WTC11 (cell line): Measurements from ENCODE around the gene MORC2. TPM values are rescaled to one million over a fixed set of nuclear protein-coding genes. Genes with fewer than 3 reads are reported as not detected.

ENCODE experiments used
- ATAC-seq: fragments of 200-7000 bp; cut with Tn5 transposase; 2 replicates; pipeline ENCODE4 v1.10.0; 2021; ENCODE audit warnings: mild to moderate bottlenecking, moderate library complexity
- CTCF ChIA-PET: fragments of 300-600 bp; sonication (Branson Sonifier 250); formaldehyde crosslinking; loops from one replicate; lab custom pipeline; 2021; ENCODE audit warnings: antibody characterized with exemption; lab: Charles Lee
- POLR2A ChIA-PET: fragments of 350-600 bp; sonication (Branson Sonifier 250); formaldehyde crosslinking; loops from one replicate; lab custom pipeline; 2021; ENCODE audit warnings: antibody characterized with exemption; lab: Charles Lee
- DNase-seq: peaks from one replicate; pipeline ENCODE4 v3.0.0; 2021; ENCODE audit warnings: low spot score
- H3K27ac Mint-ChIP-seq: 2 replicates; pipeline ENCODE4 v1.8.0; 2021; ENCODE audit warnings: mixed read lengths
- H3K27me3 Mint-ChIP-seq: 2 replicates; pipeline ENCODE4 v1.8.0; 2021; ENCODE audit warnings: low read depth, mild to moderate bottlenecking, moderate library complexity, mixed read lengths
- H3K36me3 Mint-ChIP-seq: 2 replicates; pipeline ENCODE4 v1.8.0; 2021; ENCODE audit warnings: mixed read lengths
- H3K4me1 Mint-ChIP-seq: 2 replicates; pipeline ENCODE4 v1.8.0; 2022; ENCODE audit warnings: mixed read lengths
- H3K4me3 Mint-ChIP-seq: 2 replicates; pipeline ENCODE4 v1.8.0; 2021; ENCODE audit warnings: mild to moderate bottlenecking, moderate library complexity, mixed read lengths
- H3K9me3 Mint-ChIP-seq: 2 replicates; pipeline ENCODE4 v1.8.0; 2021; ENCODE audit warnings: mixed read lengths
- CREB1 ChIP-seq: sonication (generic); formaldehyde crosslinking; IDR thresholded peaks from 2 replicates; pipeline ENCODE4 v1.8.0; 2023; ENCODE audit warnings: mild to moderate bottlenecking, missing genetic modification reagents
- CREM ChIP-seq: sonication (generic); formaldehyde crosslinking; IDR thresholded peaks from 2 replicates; pipeline ENCODE4 v1.8.1; 2022; ENCODE audit warnings: mild to moderate bottlenecking, missing genetic modification reagents, moderate library complexity
- EMX1 ChIP-seq: fragments of 250-450 bp; sonication (Bioruptor Pico); IDR thresholded peaks from 2 replicates; pipeline ENCODE4 v1.8.0; 2021; ENCODE audit warnings: mild to moderate bottlenecking
- ESRRA ChIP-seq: sonication (generic); formaldehyde crosslinking; IDR thresholded peaks from 2 replicates; pipeline ENCODE4 v1.8.1; 2022; ENCODE audit warnings: mild to moderate bottlenecking, missing genetic modification reagents, borderline replicate concordance
- FOXJ3 ChIP-seq: sonication (generic); formaldehyde crosslinking; IDR thresholded peaks from 2 replicates; pipeline ENCODE4 v1.9.0; 2021; ENCODE audit warnings: missing genetic modification reagents, mild to moderate bottlenecking, borderline replicate concordance
- FOXP1 ChIP-seq: sonication (generic); formaldehyde crosslinking; IDR thresholded peaks from 2 replicates; pipeline ENCODE4 v1.8.0; 2022; ENCODE audit warnings: missing genetic modification reagents, mild to moderate bottlenecking, moderate library complexity, borderline replicate concordance
- GABPB1 ChIP-seq: sonication (generic); formaldehyde crosslinking; IDR thresholded peaks from 2 replicates; pipeline ENCODE4 v1.8.1; 2023; ENCODE audit warnings: mild to moderate bottlenecking, missing genetic modification reagents
- HMGA2 ChIP-seq: fragments of 250-450 bp; sonication (Bioruptor Pico); IDR thresholded peaks from 2 replicates; pipeline ENCODE4 v1.4.0; 2021; ENCODE audit warnings: mild to moderate bottlenecking, moderate library complexity
- IRF2 ChIP-seq: sonication (generic); formaldehyde crosslinking; IDR thresholded peaks from 2 replicates; pipeline ENCODE4 v1.8.0; 2022; ENCODE audit warnings: low read depth, missing genetic modification reagents, borderline replicate concordance
- JUN ChIP-seq: sonication (generic); formaldehyde crosslinking; IDR thresholded peaks from 2 replicates; pipeline ENCODE4 v1.8.0; 2023; ENCODE audit warnings: mild to moderate bottlenecking, missing genetic modification reagents
- MXD4 ChIP-seq: fragments of 250-450 bp; sonication (Bioruptor Pico); IDR thresholded peaks from 2 replicates; pipeline ENCODE4 v1.8.0; 2021; ENCODE audit warnings: mild to moderate bottlenecking, moderate library complexity, borderline replicate concordance
- NR1H2 ChIP-seq: sonication (generic); formaldehyde crosslinking; IDR thresholded peaks from 2 replicates; pipeline ENCODE4 v1.9.0; 2021; ENCODE audit warnings: mild to moderate bottlenecking, moderate library complexity, missing genetic modification reagents
- SMAD3 ChIP-seq: sonication (generic); formaldehyde crosslinking; IDR thresholded peaks from 2 replicates; pipeline ENCODE4 v1.8.0; 2022; ENCODE audit warnings: missing genetic modification reagents, mild to moderate bottlenecking, borderline replicate concordance
- SP1 ChIP-seq: sonication (generic); formaldehyde crosslinking; conservative IDR thresholded peaks from 2 replicates; pipeline ENCODE4 v1.8.1; 2022; ENCODE audit warnings: missing genetic modification reagents
- ZNF232 ChIP-seq: sonication (generic); formaldehyde crosslinking; IDR thresholded peaks from 2 replicates; pipeline ENCODE4 v1.8.0; 2022; ENCODE audit warnings: mild to moderate bottlenecking, missing genetic modification reagents
- ZNF396 ChIP-seq: fragments of 250-450 bp; sonication (Bioruptor Pico); IDR thresholded peaks from 2 replicates; pipeline ENCODE4 v1.8.0; 2021; ENCODE audit warnings: mild to moderate bottlenecking, moderate library complexity, borderline replicate concordance
- ZNF671 ChIP-seq: fragments of 250-450 bp; sonication (Bioruptor Pico); IDR thresholded peaks from 2 replicates; pipeline ENCODE4 v1.8.0; 2021; ENCODE audit warnings: mild to moderate bottlenecking
- total RNA-seq: library from RNA; stranded (reverse); gene quantifications from 3 replicates; pipeline ENCODE4 v1.2.3, GENCODE V29; 2021
- TF ChIP-seq, protein P1 (sequence below): fragments of 250-450 bp; sonication (Bioruptor Pico); IDR thresholded peaks from 2 replicates; pipeline ENCODE4 v1.9.0; 2021; ENCODE audit warnings: moderate library complexity, mild to moderate bottlenecking, inconsistent platforms, borderline replicate concordance
- TF ChIP-seq, protein P2 (sequence below): sonication (generic); formaldehyde crosslinking; IDR thresholded peaks from 2 replicates; pipeline ENCODE4 v1.8.1; 2022; ENCODE audit warnings: mild to moderate bottlenecking, missing genetic modification reagents, moderate library complexity, borderline replicate concordance
- TF ChIP-seq, protein P3 (sequence below): sonication (generic); formaldehyde crosslinking; IDR thresholded peaks from 2 replicates; pipeline ENCODE4 v1.8.1; 2022; ENCODE audit warnings: mild to moderate bottlenecking, moderate library complexity, missing genetic modification reagents
- TF ChIP-seq, protein P4 (sequence below): sonication (generic); formaldehyde crosslinking; IDR thresholded peaks from 2 replicates; pipeline ENCODE4 v1.8.0; 2023; ENCODE audit warnings: missing genetic modification reagents

MORC2 gene
- total RNA-seq, 1 experiment from 2014 or later: 62.3 TPM

DNA sequence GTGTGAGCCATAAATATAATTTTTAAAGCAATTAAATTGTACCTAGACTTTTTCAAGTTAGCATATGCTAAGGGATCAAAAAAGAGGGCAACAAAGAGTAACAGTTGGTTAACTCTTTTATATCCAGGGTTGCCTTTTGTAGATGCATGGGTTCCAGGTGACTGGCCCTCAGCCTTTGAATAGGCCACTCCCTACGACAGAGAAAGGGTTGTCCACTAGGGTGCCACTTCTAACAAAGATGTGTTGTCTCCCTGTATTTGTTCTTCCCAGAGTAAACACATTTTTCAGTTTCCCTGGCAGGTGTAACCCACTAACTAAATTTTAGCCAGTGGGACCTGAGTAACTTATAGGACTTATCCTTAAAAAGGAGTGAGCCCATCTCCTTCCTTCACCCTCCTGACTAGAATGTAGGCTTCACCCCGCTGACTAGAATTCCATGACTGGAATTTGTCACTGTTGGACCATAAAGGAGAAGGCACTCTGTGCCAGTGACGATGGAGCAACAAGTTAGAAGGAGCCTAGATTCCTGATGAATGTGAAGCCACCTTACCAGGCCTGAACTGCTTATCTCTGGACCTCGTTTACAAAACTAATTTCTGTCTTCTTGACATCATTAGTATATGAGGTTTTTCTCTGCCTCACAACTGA, 17.1 kb upstream of the MORC2 start (continued):
- TF ChIP-seq IRF2 (CRISPR knock-in tag): no peak
- TF ChIP-seq, protein P1, sequence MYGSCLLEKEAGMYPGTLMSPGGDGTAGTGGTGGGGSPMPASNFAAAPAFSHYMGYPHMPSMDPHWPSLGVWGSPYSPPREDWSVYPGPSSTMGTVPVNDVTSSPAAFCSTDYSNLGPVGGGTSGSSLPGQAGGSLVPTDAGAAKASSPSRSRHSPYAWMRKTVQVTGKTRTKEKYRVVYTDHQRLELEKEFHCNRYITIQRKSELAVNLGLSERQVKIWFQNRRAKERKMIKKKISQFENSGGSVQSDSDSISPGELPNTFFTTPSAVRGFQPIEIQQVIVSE: no peak

DNA sequence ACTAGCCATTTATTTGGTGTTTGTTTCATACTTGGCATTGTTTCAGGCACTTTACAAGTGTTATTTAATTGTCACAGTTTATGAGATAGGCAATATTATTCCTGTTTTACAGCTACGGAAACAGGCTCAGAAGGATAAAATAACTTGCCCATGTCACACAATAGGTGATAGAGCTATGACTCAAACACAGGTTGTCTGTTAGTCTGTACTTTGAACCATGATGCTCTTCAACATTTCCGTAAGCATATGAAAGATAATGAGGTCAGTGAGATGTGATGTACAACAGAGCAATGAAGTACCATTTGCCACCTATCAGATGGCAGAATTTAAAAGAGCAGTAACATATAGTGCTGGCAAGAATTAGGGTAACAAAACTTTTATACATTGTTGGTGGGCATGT, 15.7 kb upstream of the MORC2 start:
- TF ChIP-seq CREM (CRISPR knock-in tag): no peak
- no peak for TF ChIP-seq JUN (CRISPR knock-in tag)
- no peak for TF ChIP-seq EMX1 (CRISPR knock-in tag)
- TF ChIP-seq FOXP1 (CRISPR knock-in tag): no peak
- TF ChIP-seq, protein P2, sequence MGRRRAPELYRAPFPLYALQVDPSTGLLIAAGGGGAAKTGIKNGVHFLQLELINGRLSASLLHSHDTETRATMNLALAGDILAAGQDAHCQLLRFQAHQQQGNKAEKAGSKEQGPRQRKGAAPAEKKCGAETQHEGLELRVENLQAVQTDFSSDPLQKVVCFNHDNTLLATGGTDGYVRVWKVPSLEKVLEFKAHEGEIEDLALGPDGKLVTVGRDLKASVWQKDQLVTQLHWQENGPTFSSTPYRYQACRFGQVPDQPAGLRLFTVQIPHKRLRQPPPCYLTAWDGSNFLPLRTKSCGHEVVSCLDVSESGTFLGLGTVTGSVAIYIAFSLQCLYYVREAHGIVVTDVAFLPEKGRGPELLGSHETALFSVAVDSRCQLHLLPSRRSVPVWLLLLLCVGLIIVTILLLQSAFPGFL (CRISPR knock-in tag): no peak
- TF ChIP-seq CREB1 (CRISPR knock-in tag): no peak
- TF ChIP-seq FOXJ3 (CRISPR knock-in tag): no peak
- no peak for TF ChIP-seq HMGA2 (CRISPR knock-in tag)
- TF ChIP-seq ESRRA (CRISPR knock-in tag): no peak
- TF ChIP-seq, all 79 proteins: peak for 0
- Mint-ChIP-seq H3K27ac (no peak overlapping the region), H3K27me3 (no peaks in the 10 kb centered on the region), H3K4me1 (peaks cover 8% of the 10 kb centered on the region), H3K9me3 (peaks cover 22% of the 10 kb centered on the region), H3K4me3 (no peak overlapping the region), H3K36me3 (peaks cover 14% of the 10 kb centered on the region)
- ChIA-PET POLR2A (interaction anchor here (0.7 kb wide), 1 partner anchor 45 kb away, joined by 4 read pairs; no protein-coding TSS in a partner anchor), CTCF (interaction anchor here (1.6 kb wide), 1 partner anchor 101 kb away, joined by 4 read pairs; no protein-coding TSS in a partner anchor)
- DNase-seq: no peak
- ATAC-seq: no peak

DNA sequence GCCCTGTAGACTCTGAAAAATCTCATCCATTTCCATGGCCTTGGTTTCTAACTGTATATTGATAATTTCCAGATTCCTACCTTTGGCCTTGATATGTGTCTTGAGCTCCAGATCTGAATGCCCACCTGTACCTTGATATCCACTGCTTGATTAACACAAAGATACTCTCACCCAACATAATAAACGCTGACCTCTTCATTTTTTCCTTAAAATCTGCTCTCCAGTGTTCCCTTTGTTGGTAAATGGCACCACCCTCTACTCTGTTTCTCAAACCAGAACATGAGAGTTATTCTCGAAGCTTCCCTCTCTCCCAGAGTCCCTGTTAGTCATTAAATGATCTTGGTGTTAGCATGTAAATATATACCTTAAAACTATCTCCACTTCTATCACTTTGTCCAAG, 13.9 kb upstream of the MORC2 start:
- no peak overlapping the region for H3K27ac Mint-ChIP-seq
- no peak overlapping the region for H3K4me3 Mint-ChIP-seq
- H3K9me3 Mint-ChIP-seq: peaks cover 34% of the 10 kb centered on the region
- ChIA-PET CTCF (no interaction called here), POLR2A (no interaction called here)
- no peak for ATAC-seq
- H3K27me3 Mint-ChIP-seq: peaks cover 3% of the 10 kb centered on the region; the same call in 1 of the 2 replicates
- H3K36me3 Mint-ChIP-seq: peaks cover 27% of the 10 kb centered on the region
- TF ChIP-seq, protein P3, sequence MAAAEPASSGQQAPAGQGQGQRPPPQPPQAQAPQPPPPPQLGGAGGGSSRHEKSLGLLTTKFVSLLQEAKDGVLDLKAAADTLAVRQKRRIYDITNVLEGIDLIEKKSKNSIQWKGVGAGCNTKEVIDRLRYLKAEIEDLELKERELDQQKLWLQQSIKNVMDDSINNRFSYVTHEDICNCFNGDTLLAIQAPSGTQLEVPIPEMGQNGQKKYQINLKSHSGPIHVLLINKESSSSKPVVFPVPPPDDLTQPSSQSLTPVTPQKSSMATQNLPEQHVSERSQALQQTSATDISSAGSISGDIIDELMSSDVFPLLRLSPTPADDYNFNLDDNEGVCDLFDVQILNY (CRISPR knock-in tag): no peak
- no peak for TF ChIP-seq ZNF232
- TF ChIP-seq, all 79 proteins: peak for 0
- no peak for DNase-seq
- H3K4me1 Mint-ChIP-seq: peaks cover 8% of the 10 kb centered on the region

DNA sequence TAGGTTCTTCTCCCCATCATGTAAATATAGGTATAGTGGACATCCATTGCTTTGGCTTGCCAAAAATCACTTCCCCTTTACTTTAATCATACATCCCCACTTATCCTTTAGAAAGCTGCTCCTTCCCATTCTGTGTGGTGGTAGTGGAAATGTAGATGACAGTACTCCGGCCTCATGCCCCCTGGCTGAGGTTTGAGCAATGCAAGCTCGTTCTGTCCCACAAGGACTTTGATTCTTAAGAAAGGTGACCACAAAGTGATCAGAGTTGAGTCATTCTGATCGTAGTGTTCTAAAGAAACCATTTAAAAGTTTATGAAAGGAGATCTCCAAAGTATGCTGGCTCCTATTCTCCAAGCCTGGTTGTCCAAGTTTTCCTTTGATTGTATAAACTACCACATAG, 11.4 kb upstream of the MORC2 start:
- ATAC-seq (peak; percentile 69), DNase-seq (no peak)
- CTCF ChIA-PET: interaction anchor here (0.9 to 2.8 kb wide), 7 partner anchors 11 to 125 kb away, joined by 3 to 10 read pairs (median 3); partner anchors contain the start of genes MORC2, SMTN and TUG1
- POLR2A ChIA-PET: interaction anchor here (1.6 kb wide), 1 partner anchor 11 kb away, joined by 5 read pairs; the partner anchor contains the start of genes MORC2 and TUG1
- peaks cover 60% of the 10 kb centered on the region for H3K9me3 Mint-ChIP-seq
- no peak overlapping the region for H3K4me3 Mint-ChIP-seq
- H3K27me3 Mint-ChIP-seq: peaks cover 6% of the 10 kb centered on the region
- peaks cover 4% of the 10 kb centered on the region for H3K4me1 Mint-ChIP-seq
- H3K36me3 Mint-ChIP-seq: peaks cover 52% of the 10 kb centered on the region
- H3K27ac Mint-ChIP-seq: peak overlapping the region; percentile 3; the same call in 1 of the 2 replicates
- TF ChIP-seq SP1 (CRISPR knock-in tag) (no peak), ZNF396 (CRISPR knock-in tag) (no peak), CREB1 (CRISPR knock-in tag) (no peak), ZNF671 (CRISPR knock-in tag) (no peak), NR1H2 (CRISPR knock-in tag) (no peak), GABPB1 (no peak), HMGA2 (CRISPR knock-in tag) (no peak), MXD4 (CRISPR knock-in tag) (no peak), EMX1 (CRISPR knock-in tag) (no peak), SMAD3 (CRISPR knock-in tag) (no peak), FOXP1 (CRISPR knock-in tag) (no peak)
- TF ChIP-seq, protein P1: no peak
- TF ChIP-seq, protein P4, sequence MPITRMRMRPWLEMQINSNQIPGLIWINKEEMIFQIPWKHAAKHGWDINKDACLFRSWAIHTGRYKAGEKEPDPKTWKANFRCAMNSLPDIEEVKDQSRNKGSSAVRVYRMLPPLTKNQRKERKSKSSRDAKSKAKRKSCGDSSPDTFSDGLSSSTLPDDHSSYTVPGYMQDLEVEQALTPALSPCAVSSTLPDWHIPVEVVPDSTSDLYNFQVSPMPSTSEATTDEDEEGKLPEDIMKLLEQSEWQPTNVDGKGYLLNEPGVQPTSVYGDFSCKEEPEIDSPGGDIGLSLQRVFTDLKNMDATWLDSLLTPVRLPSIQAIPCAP (CRISPR knock-in tag): no peak
